Esophagus muscularis mucosa (tissue), 4 donors: ENCODE measurements around the gene VSTM2B.

Experiments used
- EP300 ChIP-seq: sonication (generic); formaldehyde crosslinking; IDR thresholded peaks from one replicate; pipeline ENCODE4 v1.6.1; 2017; ENCODE audit warnings: antibody characterized with exemption
- POLR2A ChIP-seq: fragments of 450-650 bp; IDR thresholded peaks from one replicate; pipeline ENCODE4 v1.6.1; 2017; ENCODE audit warnings: antibody characterized with exemption, moderate library complexity, mild to moderate bottlenecking, low read depth
- POLR2AphosphoS5 ChIP-seq, 2 donors: sonication (generic); formaldehyde crosslinking; IDR thresholded peaks; one replicate each; pipeline ENCODE4 v1.6.1; 2017; ENCODE audit warnings: antibody characterized with exemption in 2 of 2
- TF ChIP-seq, protein P1 (sequence below), 3 experiments: fragments of 200-600 bp in 2 of 3; fragments of 450-650 bp in 1 of 3; sonication (generic) in 2 of 3; IDR thresholded peaks; one replicate each; pipeline ENCODE4 v1.5.1; 2017 to 2019; ENCODE audit warnings: antibody characterized with exemption in 3 of 3, mild to moderate bottlenecking in 2 of 3, moderate library complexity in 1 of 3

DNA sequence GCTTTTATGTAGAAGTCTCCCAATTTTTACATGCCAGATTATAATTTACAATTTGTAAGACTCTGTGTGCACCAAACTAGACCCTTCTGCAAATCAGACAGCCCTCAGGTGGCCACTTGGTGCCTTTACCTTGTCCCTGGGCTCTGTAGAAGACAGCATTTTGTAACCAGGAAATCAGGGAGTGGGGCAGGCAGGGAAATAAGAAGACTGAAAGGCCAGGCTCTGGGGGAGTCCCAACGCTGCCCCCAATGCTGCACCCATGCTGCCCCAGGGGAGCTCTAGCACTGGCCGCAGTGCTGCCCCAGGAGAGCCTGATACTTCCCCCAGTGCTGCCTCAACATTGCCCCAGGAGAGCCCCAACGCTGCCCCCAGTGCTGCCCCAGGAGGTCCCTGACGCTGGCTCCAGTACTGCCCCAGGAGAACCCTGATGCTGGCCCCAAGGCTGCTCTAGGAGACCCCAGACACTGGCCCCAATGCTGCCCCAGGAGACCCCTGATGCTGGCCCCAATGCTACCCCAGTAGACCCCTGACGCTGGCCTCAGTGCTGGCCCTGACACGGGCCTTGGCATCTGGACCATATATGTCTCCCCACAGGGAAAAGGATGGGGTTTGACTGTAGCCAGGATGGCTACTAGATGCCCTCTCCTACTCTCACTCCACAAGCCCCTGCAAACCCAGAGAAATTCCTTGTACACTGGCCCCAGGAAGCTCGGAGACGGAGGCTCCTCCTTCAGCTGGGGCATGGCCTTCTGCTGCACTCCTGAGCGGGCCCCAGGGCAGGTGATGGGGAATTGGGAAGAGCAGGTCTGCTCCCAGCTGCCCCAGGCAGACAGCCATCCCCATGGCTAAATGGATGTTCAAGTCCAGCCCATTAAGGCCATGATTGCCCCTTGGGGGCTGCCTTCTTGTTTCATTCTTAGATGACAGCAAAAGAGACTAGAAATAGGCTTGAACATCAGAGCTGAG, 23.6 kb downstream of the VSTM2B start:
- TF ChIP-seq, protein P1, sequence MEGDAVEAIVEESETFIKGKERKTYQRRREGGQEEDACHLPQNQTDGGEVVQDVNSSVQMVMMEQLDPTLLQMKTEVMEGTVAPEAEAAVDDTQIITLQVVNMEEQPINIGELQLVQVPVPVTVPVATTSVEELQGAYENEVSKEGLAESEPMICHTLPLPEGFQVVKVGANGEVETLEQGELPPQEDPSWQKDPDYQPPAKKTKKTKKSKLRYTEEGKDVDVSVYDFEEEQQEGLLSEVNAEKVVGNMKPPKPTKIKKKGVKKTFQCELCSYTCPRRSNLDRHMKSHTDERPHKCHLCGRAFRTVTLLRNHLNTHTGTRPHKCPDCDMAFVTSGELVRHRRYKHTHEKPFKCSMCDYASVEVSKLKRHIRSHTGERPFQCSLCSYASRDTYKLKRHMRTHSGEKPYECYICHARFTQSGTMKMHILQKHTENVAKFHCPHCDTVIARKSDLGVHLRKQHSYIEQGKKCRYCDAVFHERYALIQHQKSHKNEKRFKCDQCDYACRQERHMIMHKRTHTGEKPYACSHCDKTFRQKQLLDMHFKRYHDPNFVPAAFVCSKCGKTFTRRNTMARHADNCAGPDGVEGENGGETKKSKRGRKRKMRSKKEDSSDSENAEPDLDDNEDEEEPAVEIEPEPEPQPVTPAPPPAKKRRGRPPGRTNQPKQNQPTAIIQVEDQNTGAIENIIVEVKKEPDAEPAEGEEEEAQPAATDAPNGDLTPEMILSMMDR (IDR thresholded peaks at IDR 0.05), result no peak
- TF ChIP-seq POLR2A (no peak), EP300 (no peak), POLR2AphosphoS5 (IDR thresholded peaks at IDR 0.05) (no peak)
